ENCODE data around the gene ADGRF1. TPM values are rescaled to one million over a fixed set of nuclear protein-coding genes. Genes with fewer than 3 reads are reported as not detected.
"Not testable (repeated sequence)": the region's sequence is repeated elsewhere in the genome, so short reads cannot be mapped to it uniquely, and the experiment has no call there.

The ADGRF1 gene
- total RNA-seq, 2 donors from 2014 or later = not detected

DNA sequence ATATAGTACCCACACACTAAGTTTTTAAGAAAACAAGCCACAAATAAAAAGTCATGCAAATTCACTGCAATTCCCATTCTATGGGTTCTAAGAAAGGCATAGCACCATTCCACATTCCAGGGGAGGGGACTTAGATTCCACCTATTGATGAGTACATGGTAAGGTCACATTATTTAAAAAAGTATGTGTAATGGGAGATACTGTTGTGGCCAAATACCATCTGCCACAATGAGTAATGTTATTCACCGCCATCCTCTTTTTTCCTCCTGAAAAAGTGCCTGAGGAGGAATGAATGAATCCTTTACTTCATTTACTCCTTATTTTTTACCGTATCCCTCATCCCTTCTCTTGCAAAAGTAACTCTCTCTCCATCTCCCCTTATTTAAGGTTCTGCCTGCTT, 27.0 kb upstream of the ADGRF1 start:
- DNase-seq (ENCODE audit: low spot score in 2 of 2) (no peak), ATAC-seq (no peak)
- Mint-ChIP-seq H3K9me3 (no peaks in the 10 kb centered on the region), H3K36me3 (no peaks in the 10 kb centered on the region), H3K27ac (no peak overlapping the region)

- DNase-seq (ENCODE audit: low spot score in 2 of 2) (no peak), ATAC-seq (no peak)
- H3K27ac Mint-ChIP-seq = no peak overlapping the region
- no peaks in the 10 kb centered on the region for H3K9me3 Mint-ChIP-seq
- H3K36me3 Mint-ChIP-seq = no peaks in the 10 kb centered on the region
These were observed 24.3 kb upstream of the ADGRF1 start for GRCh38 chr6:47066418-47066817.

- ATAC-seq = no peak
- Mint-ChIP-seq H3K9me3 (no peaks in the 10 kb centered on the region), H3K27ac (no peak overlapping the region), H3K36me3 (no peaks in the 10 kb centered on the region)
- DNase-seq (ENCODE audit: low spot score in 2 of 2) = no peak
These were observed 22.1 kb upstream of the ADGRF1 start for GRCh38 chr6:47064274-47064673.

GRCh38 chr6:47062346-47062745, 20.2 kb upstream of the ADGRF1 start:
- H3K27ac Mint-ChIP-seq = no peak overlapping the region
- ATAC-seq (no peak), DNase-seq (ENCODE audit: low spot score in 2 of 2) (no peak)
- H3K36me3 Mint-ChIP-seq = no peaks in the 10 kb centered on the region
- no peaks in the 10 kb centered on the region for H3K9me3 Mint-ChIP-seq

DNA sequence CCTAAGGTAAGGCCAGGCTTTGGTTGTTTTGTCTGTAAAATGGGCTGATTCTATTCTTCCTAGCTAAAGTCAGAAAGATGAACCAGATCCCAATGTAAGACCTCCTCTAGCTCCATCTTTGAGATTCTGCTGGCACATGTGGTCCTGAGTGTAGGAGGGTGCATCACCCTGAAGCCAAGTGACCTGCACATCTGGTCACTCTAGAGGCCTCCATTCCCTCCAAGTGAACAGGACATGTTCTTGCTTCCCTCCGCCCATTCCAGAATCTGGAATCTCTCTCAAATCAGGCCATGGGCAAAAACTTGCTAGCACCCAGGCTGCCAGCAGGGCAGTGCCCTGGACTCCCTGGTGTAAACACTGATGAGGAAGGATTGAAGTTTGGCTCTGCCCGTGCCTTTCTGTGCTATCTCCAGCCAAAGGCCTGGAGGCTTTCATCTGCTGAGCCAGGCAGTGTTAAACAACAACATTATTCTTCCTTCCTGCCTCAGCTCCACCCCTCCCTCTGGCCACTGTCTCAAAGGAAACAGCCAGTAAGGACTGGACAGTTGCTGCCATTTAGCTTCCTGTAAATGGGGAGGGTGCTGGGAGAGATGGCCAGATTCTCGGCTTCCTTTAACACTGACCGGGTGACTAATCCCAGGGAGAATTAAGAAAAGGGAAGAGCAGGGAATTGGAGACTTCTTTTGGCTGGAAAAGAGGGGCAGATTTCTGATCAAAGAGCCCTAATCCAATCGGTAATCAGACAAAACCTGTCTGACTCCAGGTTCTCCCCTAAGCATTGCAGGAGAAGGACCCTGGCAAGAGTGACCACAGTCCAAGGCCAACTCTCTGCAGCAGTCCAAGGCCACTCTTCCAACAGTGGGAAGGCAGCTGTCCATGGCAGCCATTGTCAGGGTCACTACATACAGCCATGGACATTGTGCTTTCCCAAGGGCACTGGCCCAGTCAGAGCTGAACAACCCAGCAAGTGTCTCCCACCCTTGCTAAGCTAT, 19.5 kb upstream of the ADGRF1 start:
- no peak overlapping the region for H3K27ac Mint-ChIP-seq
- no peak for ATAC-seq
- DNase-seq (ENCODE audit: low spot score in 2 of 2) = no peak
- H3K9me3 Mint-ChIP-seq = no peaks in the 10 kb centered on the region
- H3K36me3 Mint-ChIP-seq = no peaks in the 10 kb centered on the region

- no peak overlapping the region for H3K27ac Mint-ChIP-seq
- DNase-seq (ENCODE audit: low spot score in 2 of 2) (no peak), ATAC-seq (no peak)
- H3K9me3 Mint-ChIP-seq = peaks cover 0 to 3% of the 10 kb centered on the region in 2 donors
- H3K36me3 Mint-ChIP-seq = peaks cover 0 to 5% of the 10 kb centered on the region in 2 donors
These were observed 17.2 kb upstream of the ADGRF1 start for GRCh38 chr6:47059216-47059885.

GRCh38 chr6:47057830-47058540, 15.9 kb upstream of the ADGRF1 start:
- peaks cover 0 to 5% of the 10 kb centered on the region in 2 donors for H3K36me3 Mint-ChIP-seq
- ATAC-seq (no peak), DNase-seq (ENCODE audit: low spot score in 2 of 2) (no peak)
- no peak overlapping the region for H3K27ac Mint-ChIP-seq
- H3K9me3 Mint-ChIP-seq = peaks cover 0 to 3% of the 10 kb centered on the region in 2 donors

DNA sequence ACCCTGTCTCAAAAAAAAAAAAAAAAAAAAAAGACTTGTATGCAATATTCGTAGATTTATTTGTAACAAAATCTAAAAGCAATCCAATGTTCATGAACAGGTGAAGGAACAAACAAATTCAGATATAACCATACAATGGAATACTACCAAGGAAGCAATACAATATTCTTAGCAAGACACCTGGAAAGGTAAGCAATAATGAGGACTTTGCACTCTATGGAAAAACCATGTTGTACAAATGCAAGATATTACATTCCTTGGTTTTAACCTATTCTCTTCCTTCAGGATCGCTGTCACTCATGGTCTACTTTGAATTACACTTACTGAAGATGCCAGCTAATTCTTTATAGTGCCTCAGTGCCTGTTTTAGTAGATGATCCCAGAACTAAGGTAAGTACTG, 14.7 kb upstream of the ADGRF1 start:
- ATAC-seq = no peak
- DNase-seq (ENCODE audit: low spot score in 2 of 2) = no peak
- Mint-ChIP-seq H3K27ac (no peak overlapping the region), H3K9me3 (peaks cover 0 to 3% of the 10 kb centered on the region in 2 donors), H3K36me3 (peaks cover 0 to 5% of the 10 kb centered on the region in 2 donors)

DNA sequence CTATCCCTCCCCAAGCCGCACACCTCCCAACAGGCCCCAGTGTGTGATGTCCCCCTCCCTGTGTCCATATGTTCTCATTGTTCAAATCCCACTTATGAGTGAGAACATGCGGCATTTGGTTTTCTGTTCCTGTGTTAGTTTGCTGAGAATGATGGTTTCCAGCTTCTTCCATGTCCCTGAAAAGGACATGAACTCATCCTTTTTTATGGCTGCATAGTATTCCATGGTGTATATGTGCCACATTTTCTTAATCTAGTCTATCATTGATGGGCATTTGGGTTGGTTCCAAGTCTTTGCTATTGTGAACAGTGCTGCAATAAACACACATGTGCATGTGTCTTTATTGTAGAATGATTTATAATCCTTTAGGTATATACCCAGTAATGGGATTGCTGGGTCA, 12.2 kb upstream of the ADGRF1 start:
- H3K27ac Mint-ChIP-seq; DNase-seq (ENCODE audit: low spot score in 2 of 2); H3K9me3 Mint-ChIP-seq; H3K36me3 Mint-ChIP-seq; ATAC-seq: not testable (repeated sequence)

- no peak for ATAC-seq
- no peak overlapping the region for H3K27ac Mint-ChIP-seq
- DNase-seq (ENCODE audit: low spot score in 2 of 2) = no peak
- H3K36me3 Mint-ChIP-seq = no peaks in the 10 kb centered on the region
- no peaks in the 10 kb centered on the region for H3K9me3 Mint-ChIP-seq
These were observed 6.5 kb upstream of the ADGRF1 start for GRCh38 chr6:47048638-47049037.

DNA sequence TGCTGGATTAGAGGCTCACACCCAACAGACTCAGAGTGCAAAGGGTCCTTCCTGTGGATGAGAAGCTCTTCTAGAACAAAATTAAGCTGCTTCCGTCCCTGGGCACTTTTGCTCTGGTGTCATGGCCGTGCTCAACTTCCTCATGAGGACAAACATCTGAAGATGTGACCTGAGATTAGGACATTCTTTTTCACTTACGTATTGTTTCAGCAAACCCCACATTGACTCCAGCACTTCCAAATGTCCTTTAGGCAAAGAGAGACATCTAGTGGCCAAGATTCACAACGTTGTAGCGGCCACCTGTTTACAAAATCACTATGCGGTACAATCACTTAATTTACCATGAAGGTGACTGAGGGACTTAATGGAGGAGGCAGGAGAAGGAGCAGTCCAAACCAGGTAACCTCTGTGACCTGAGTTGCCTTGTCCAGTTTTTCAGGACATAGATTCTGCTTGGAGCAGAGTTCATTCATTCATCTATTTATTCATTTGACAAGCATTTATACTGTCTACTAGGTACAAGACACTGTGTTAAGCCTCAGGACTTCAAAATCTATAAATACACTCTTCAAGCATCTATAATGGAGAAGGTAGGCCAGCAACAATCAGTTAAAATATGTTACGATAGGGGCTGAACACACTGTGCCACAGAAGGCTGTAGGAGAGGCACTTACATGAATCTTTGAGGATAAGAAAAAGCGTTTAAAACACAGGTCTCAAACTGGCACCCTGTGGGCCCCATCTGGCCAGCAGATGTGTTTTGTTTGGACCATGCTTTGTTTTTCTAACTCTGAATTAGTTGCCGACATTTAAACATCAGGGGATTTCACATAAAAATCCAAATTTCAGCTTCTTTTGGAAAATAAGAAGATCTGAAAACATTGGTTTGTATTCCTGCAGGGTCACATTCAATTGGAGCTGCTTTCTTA, 5.6 kb upstream of the ADGRF1 start:
- DNase-seq (ENCODE audit: low spot score in 2 of 2) = peak in 1 of 2 donors; percentile 21
- Mint-ChIP-seq H3K27ac (no peak overlapping the region), H3K9me3 (no peaks in the 10 kb centered on the region), H3K36me3 (no peaks in the 10 kb centered on the region)
- peak in 1 of 2 donors; percentile 75 for ATAC-seq

GRCh38 chr6:47047097-47047478, 5.0 kb upstream of the ADGRF1 start:
- Mint-ChIP-seq H3K27ac (no peak overlapping the region), H3K9me3 (no peaks in the 10 kb centered on the region), H3K36me3 (no peaks in the 10 kb centered on the region)
- ATAC-seq (no peak), DNase-seq (ENCODE audit: low spot score in 2 of 2) (no peak)

- no peaks in the 10 kb centered on the region for H3K36me3 Mint-ChIP-seq
- no peaks in the 10 kb centered on the region for H3K9me3 Mint-ChIP-seq
- DNase-seq (ENCODE audit: low spot score in 2 of 2) = no peak
- ATAC-seq = no peak
- H3K27ac Mint-ChIP-seq = no peak overlapping the region
These were observed 2.3 kb upstream of the ADGRF1 start for GRCh38 chr6:47044397-47044796.

DNA sequence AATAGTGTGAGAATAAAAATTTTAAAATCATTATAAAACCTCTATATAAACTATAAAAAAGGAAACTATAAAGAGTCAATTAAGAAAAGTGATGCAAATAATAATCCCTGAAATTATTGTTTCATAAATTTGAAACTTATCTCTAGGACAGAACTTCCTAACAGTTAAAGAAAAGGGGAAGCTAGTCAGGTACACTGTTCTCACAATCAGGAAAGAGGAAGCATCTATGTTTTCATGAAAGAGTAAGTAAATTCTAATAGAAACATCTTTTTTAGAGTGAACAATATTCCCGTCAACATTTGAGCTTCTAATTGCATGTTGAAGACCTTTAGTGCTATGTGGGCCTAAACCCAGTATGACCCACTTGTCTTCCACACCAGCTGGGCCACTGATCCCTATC, 1.2 kb upstream of the ADGRF1 start:
- ATAC-seq = no peak
- Mint-ChIP-seq H3K36me3 (no peaks in the 10 kb centered on the region), H3K27ac (no peak overlapping the region), H3K9me3 (no peaks in the 10 kb centered on the region)
- DNase-seq (ENCODE audit: low spot score in 2 of 2) = no peak

- H3K9me3 Mint-ChIP-seq = no peaks in the 10 kb centered on the region
- ATAC-seq (no peak), DNase-seq (ENCODE audit: low spot score in 2 of 2) (no peak)
- H3K27ac Mint-ChIP-seq = no peak overlapping the region
- no peaks in the 10 kb centered on the region for H3K36me3 Mint-ChIP-seq
These were observed 391 bp downstream of the ADGRF1 start for GRCh38 chr6:47041741-47042140.

GRCh38 chr6:47034926-47035325, 7.2 kb downstream of the ADGRF1 start:
- Mint-ChIP-seq H3K36me3 (no peaks in the 10 kb centered on the region), H3K27ac (no peak overlapping the region)

More at GRCh38 chr6:47034926-47035325, 7.2 kb downstream of the ADGRF1 start:
- DNase-seq (ENCODE audit: low spot score in 2 of 2) = no peak
- H3K9me3 Mint-ChIP-seq = no peaks in the 10 kb centered on the region
- no peak for ATAC-seq
